H9 (cell line): ENCODE data around the gene CCDC194. TPM values are rescaled to one million over a fixed set of nuclear protein-coding genes. Genes with fewer than 3 reads are reported as not detected.

Experiments used
- DNase-seq: peaks from one replicate; pipeline ENCODE4 v3.0.0-alpha.2; 2017
- H2AFZ ChIP-seq: one replicate; pipeline ENCODE4 v1.6.1; 2013; ENCODE audit warnings: mild to moderate bottlenecking, low read length, control low read depth, moderate library complexity
- H2AK5ac ChIP-seq: 2 replicates; pipeline ENCODE4 v1.6.1; 2013; ENCODE audit warnings: low read length, control low read depth, mixed read lengths; ENCODE audit not compliant: insufficient read length
- H2BK120ac ChIP-seq: one replicate; pipeline ENCODE4 v1.6.1; 2013; ENCODE audit warnings: low read depth, mild to moderate bottlenecking, low read length, control low read depth, inconsistent platforms; ENCODE audit not compliant: poor library complexity, severe bottlenecking
- H2BK12ac ChIP-seq: 2 replicates; pipeline ENCODE4 v1.6.1; 2013; ENCODE audit warnings: low read length, control low read depth, mixed read lengths, low read depth; ENCODE audit not compliant: insufficient read length
- H2BK15ac ChIP-seq: 2 replicates; pipeline ENCODE4 v1.6.1; 2013; ENCODE audit warnings: low read depth, low read length, control low read depth
- H2BK20ac ChIP-seq: one replicate; pipeline ENCODE4 v1.6.1; 2013; ENCODE audit warnings: low read depth, mild to moderate bottlenecking, low read length, control low read depth, inconsistent platforms; ENCODE audit not compliant: poor library complexity, severe bottlenecking
- H2BK5ac ChIP-seq: 2 replicates; pipeline ENCODE4 v1.6.1; 2013; ENCODE audit warnings: low read length, control low read depth, mixed read lengths; ENCODE audit not compliant: insufficient read length
- H3K14ac ChIP-seq: 2 replicates; pipeline ENCODE4 v1.6.1; 2013; ENCODE audit warnings: low read length, control low read depth; ENCODE audit not compliant: insufficient read depth
- H3K18ac ChIP-seq: 2 replicates; pipeline ENCODE4 v1.6.1; 2013; ENCODE audit warnings: low read depth, mild to moderate bottlenecking, mixed read lengths, low read length, control low read depth; ENCODE audit not compliant: insufficient read length
- H3K23ac ChIP-seq: 2 replicates; pipeline ENCODE4 v1.6.1; 2013; ENCODE audit warnings: low read length, control low read depth, mixed read lengths, low read depth; ENCODE audit not compliant: insufficient read length
- H3K23me2 ChIP-seq: 2 replicates; pipeline ENCODE4 v1.6.1; 2013; ENCODE audit warnings: low read depth, mild to moderate bottlenecking, mixed read lengths, low read length, control low read depth; ENCODE audit not compliant: insufficient read length, poor library complexity, severe bottlenecking
- H3K27ac ChIP-seq: 2 replicates; pipeline ENCODE4 v1.5.1; 2013; ENCODE audit warnings: low read length, control low read depth, mixed read lengths, low read depth; ENCODE audit not compliant: insufficient read length
- H3K27me3 ChIP-seq: 2 replicates; pipeline ENCODE4 v1.6.1; 2013; ENCODE audit warnings: low read length, control low read depth, inconsistent platforms; ENCODE audit not compliant: insufficient read depth
- H3K4ac ChIP-seq: 2 replicates; pipeline ENCODE4 v1.6.1; 2013; ENCODE audit warnings: low read depth, mild to moderate bottlenecking, control low read depth, inconsistent platforms, low read length, moderate library complexity
- H3K4me1 ChIP-seq: 2 replicates; pipeline ENCODE4 v1.6.1; 2013; ENCODE audit warnings: low read length, control low read depth, inconsistent platforms; ENCODE audit not compliant: insufficient read depth
- H3K4me2 ChIP-seq: 2 replicates; pipeline ENCODE4 v1.6.1; 2013; ENCODE audit warnings: low read length, control low read depth, mixed read lengths; ENCODE audit not compliant: insufficient read length, insufficient read depth
- H3K56ac ChIP-seq: 2 replicates; pipeline ENCODE4 v1.6.1; 2013; ENCODE audit warnings: low read depth, mild to moderate bottlenecking, mixed read lengths, low read length, control low read depth; ENCODE audit not compliant: insufficient read length
- H3K79me1 ChIP-seq: 2 replicates; pipeline ENCODE4 v1.6.1; 2013; ENCODE audit warnings: low read depth, mild to moderate bottlenecking, moderate library complexity, low read length, control low read depth, inconsistent platforms; ENCODE audit not compliant: insufficient read depth, poor library complexity, severe bottlenecking
- H3K79me2 ChIP-seq: 2 replicates; pipeline ENCODE4 v1.6.1; 2013; ENCODE audit warnings: low read length, control low read depth, inconsistent platforms; ENCODE audit not compliant: insufficient read depth
- H3K9ac ChIP-seq: 2 replicates; pipeline ENCODE4 v1.6.1; 2013; ENCODE audit warnings: low read length, control low read depth, mixed read lengths; ENCODE audit not compliant: insufficient read length; ENCODE audit errors: extremely low read depth
- H3K9me3 ChIP-seq: one replicate; pipeline ENCODE4 v1.6.1; 2013; ENCODE audit warnings: low read depth, low read length, inconsistent platforms; ENCODE audit not compliant: control insufficient read depth
- H3T11ph ChIP-seq: one replicate; pipeline ENCODE4 v1.6.1; 2013; ENCODE audit warnings: mild to moderate bottlenecking, low read length, control low read depth, inconsistent platforms
- H4K20me1 ChIP-seq: one replicate; pipeline ENCODE4 v1.6.1; 2013; ENCODE audit not compliant: control insufficient read depth, insufficient read length, insufficient read depth
- H4K5ac ChIP-seq: 2 replicates; pipeline ENCODE4 v1.6.1; 2013; ENCODE audit warnings: low read depth, mild to moderate bottlenecking, mixed read lengths, low read length, control low read depth; ENCODE audit not compliant: insufficient read length
- H4K8ac ChIP-seq: replicated peaks from 2 replicates; pipeline ENCODE4 v1.6.1; 2013; ENCODE audit warnings: low read length, control low read depth, mixed read lengths, low read depth; ENCODE audit not compliant: insufficient read length
- H4K91ac ChIP-seq: 2 replicates; pipeline ENCODE4 v1.6.1; 2013; ENCODE audit warnings: low read depth, mild to moderate bottlenecking, moderate library complexity, mixed read lengths, low read length, control low read depth; ENCODE audit not compliant: insufficient read length
- H3K27ac Mint-ChIP-seq, 3 experiments: 2 replicates in 2 of 3; 3 replicates in 1 of 3; pipeline ENCODE4 v1.8.0; 2020 to 2021; ENCODE audit warnings: mixed read lengths in 3 of 3, mild to moderate bottlenecking in 1 of 3, moderate library complexity in 1 of 3
- H3K27me3 Mint-ChIP-seq: 2 replicates; pipeline ENCODE4 v1.8.0; 2021; ENCODE audit warnings: low read depth, mild to moderate bottlenecking, moderate library complexity, mixed read lengths
- H3K36me3 Mint-ChIP-seq, 3 experiments: 2 replicates in 2 of 3; 3 replicates in 1 of 3; pipeline ENCODE4 v1.8.0; 2020 to 2021; ENCODE audit warnings: low read depth in 3 of 3, mixed read lengths in 3 of 3; ENCODE audit not compliant: insufficient read depth in 1 of 3
- H3K4me1 Mint-ChIP-seq, 2 experiments: 2 replicates each; pipeline ENCODE4 v1.8.0; 2020; ENCODE audit warnings: mixed read lengths in 2 of 2
- H3K4me3 Mint-ChIP-seq, 2 experiments: 2 replicates in 1 of 2; 3 replicates in 1 of 2; pipeline ENCODE4 v1.8.0; 2020 to 2021; ENCODE audit warnings: mild to moderate bottlenecking in 2 of 2, mixed read lengths in 2 of 2, moderate library complexity in 1 of 2
- H3K9me3 Mint-ChIP-seq, 2 experiments: 2 replicates in 1 of 2; 3 replicates in 1 of 2; pipeline ENCODE4 v1.8.0; 2020; ENCODE audit warnings: mild to moderate bottlenecking in 2 of 2, mixed read lengths in 2 of 2, moderate library complexity in 1 of 2
- WGBS: extraction: QIAGEN DNeasy Blood & Tissue Kit; methylation state at CpG from one replicate; pipeline ENCODE4 v1.1.7; 2013; ENCODE audit warnings: missing lambda C conversion rate, low lambda C conversion rate, mixed read lengths; ENCODE audit not compliant: insufficient read length; ENCODE audit errors: extremely low coverage; 5-methylcytosine and 5-hydroxymethylcytosine counted together
- total RNA-seq: library from RNA; stranded (reverse); gene quantifications from 2 replicates; pipeline ENCODE4 v1.2.1, GENCODE V29; 2021
- TF ChIP-seq, protein P1 (sequence below): fragments of 200-600 bp; sonication (generic); conservative IDR thresholded peaks from 3 replicates; pipeline ENCODE4 v1.8.0; 2021; ENCODE audit warnings: antibody characterized with exemption, mild to moderate bottlenecking

The CCDC194 gene
- total RNA-seq, 1 experiment from 2014 or later: 0.68 TPM

DNA sequence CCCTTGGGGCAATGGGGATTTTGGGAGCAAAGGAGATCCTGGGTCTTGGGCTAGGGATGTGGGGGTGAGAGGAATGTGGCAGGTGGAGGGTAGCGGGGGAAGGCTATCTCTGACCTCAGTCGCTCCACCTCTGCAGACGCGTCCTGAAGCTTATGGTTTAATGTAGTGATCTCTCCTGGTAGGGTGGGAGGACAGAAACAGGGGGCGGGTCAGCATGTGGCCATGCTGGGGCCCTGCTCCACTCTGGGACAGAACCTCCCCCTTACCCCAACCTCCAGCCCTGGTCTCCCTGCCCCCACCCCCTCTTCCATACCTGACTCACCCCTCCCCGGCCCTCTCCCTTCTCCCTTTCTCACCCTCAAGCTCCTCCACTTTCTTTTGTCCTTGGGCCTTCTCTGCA, 10.0 kb upstream of the CCDC194 start:
- H2BK20ac ChIP-seq: no peak overlapping the region
- H4K5ac ChIP-seq: no peak overlapping the region
- H3K9me3 ChIP-seq: no peaks in the 10 kb centered on the region
- H3K4me2 ChIP-seq: peak overlapping the region; percentile 61
- WGBS: no CpG with 5 or more reads among the region's 6 CpGs
- no peak overlapping the region for H2BK120ac ChIP-seq
- H3K23ac ChIP-seq: no peak overlapping the region
- no peak overlapping the region for H4K8ac ChIP-seq
- H2AK5ac ChIP-seq: no peak overlapping the region
- Mint-ChIP-seq H3K4me1 (peaks cover 31 to 39% of the 10 kb centered on the region in 2 experiments), H3K4me3 (peak overlapping the region; percentile 69 to 94), H3K36me3 (peaks cover 7 to 38% (median 17%) of the 10 kb centered on the region in 3 experiments; a peak in 6 of 7 replicates), H3K27me3 (no peaks in the 10 kb centered on the region), H3K9me3 (no peaks in the 10 kb centered on the region), H3K27ac (peak overlapping the region; percentile 81 to 97 (median 97); a peak in 6 of 7 replicates)
- H3K79me2 ChIP-seq: no peaks in the 10 kb centered on the region; the same call in 1 of the 2 replicates
- H2BK5ac ChIP-seq: no peak overlapping the region
- no peak overlapping the region for H2BK12ac ChIP-seq
- H2BK15ac ChIP-seq: no peak overlapping the region
- no peak overlapping the region for H2AFZ ChIP-seq
- H3K27me3 ChIP-seq: no peaks in the 10 kb centered on the region
- DNase-seq: peak; percentile 63
- H3K18ac ChIP-seq: peak overlapping the region; percentile 13
- H3K23me2 ChIP-seq: peaks cover 15% of the 10 kb centered on the region
- no peak overlapping the region for H3K27ac ChIP-seq
- H3K56ac ChIP-seq: no peak overlapping the region
- no peak overlapping the region for H3K4ac ChIP-seq
- H3T11ph ChIP-seq: no peak overlapping the region
- peak overlapping the region; percentile 26; the same call in 1 of the 2 replicates for H3K14ac ChIP-seq
- peak overlapping the region; percentile 12 for H3K9ac ChIP-seq
- H4K20me1 ChIP-seq: no peaks in the 10 kb centered on the region
- H3K79me1 ChIP-seq: no peaks in the 10 kb centered on the region
- peaks cover 7% of the 10 kb centered on the region; the same call in 1 of the 2 replicates for H3K4me1 ChIP-seq
- TF ChIP-seq, protein P1, sequence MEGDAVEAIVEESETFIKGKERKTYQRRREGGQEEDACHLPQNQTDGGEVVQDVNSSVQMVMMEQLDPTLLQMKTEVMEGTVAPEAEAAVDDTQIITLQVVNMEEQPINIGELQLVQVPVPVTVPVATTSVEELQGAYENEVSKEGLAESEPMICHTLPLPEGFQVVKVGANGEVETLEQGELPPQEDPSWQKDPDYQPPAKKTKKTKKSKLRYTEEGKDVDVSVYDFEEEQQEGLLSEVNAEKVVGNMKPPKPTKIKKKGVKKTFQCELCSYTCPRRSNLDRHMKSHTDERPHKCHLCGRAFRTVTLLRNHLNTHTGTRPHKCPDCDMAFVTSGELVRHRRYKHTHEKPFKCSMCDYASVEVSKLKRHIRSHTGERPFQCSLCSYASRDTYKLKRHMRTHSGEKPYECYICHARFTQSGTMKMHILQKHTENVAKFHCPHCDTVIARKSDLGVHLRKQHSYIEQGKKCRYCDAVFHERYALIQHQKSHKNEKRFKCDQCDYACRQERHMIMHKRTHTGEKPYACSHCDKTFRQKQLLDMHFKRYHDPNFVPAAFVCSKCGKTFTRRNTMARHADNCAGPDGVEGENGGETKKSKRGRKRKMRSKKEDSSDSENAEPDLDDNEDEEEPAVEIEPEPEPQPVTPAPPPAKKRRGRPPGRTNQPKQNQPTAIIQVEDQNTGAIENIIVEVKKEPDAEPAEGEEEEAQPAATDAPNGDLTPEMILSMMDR: no peak
- no peak overlapping the region for H4K91ac ChIP-seq
